SH-SY5Y (cell line): ENCODE measurements around the gene RNF133.

ENCODE experiments used
- GATA2 ChIP-seq: IDR thresholded peaks from 2 replicates; pipeline ENCODE4 v1.6.1; 2011; ENCODE audit warnings: mild to moderate bottlenecking, low read depth, low read length
- GATA3 ChIP-seq: IDR thresholded peaks from 2 replicates; pipeline ENCODE4 v1.6.1; 2011; ENCODE audit warnings: low read depth, mild to moderate bottlenecking, low read length, moderate library complexity

RNF133 gene, protein sequence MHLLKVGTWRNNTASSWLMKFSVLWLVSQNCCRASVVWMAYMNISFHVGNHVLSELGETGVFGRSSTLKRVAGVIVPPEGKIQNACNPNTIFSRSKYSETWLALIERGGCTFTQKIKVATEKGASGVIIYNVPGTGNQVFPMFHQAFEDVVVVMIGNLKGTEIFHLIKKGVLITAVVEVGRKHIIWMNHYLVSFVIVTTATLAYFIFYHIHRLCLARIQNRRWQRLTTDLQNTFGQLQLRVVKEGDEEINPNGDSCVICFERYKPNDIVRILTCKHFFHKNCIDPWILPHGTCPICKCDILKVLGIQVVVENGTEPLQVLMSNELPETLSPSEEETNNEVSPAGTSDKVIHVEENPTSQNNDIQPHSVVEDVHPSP

DNA sequence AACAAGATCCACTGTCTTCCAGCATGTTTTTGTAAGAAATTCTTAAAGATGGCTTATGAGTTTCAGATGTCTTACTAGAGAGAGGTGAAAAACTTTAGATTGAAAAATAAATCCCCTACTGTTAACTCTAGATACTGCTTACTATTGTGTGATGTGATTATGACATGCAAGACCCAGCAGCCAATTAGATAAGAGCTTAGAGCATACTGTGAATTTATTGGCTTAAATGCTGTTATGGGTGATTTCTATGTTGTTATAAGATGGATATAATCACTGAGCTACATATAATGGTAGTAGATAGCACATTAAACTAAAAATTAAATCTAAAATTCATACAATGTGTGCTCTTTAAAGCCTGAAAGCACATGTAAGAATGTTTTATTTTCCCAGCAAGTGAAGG lies at the start of gene RNF133:
RNF133 (minus strand) TSS at position 101 of the 400 bp plus-strand sequence. CDS start 199 bp downstream, outside the sequence.
- no peak for TF ChIP-seq GATA2
- no peak for TF ChIP-seq GATA3

DNA sequence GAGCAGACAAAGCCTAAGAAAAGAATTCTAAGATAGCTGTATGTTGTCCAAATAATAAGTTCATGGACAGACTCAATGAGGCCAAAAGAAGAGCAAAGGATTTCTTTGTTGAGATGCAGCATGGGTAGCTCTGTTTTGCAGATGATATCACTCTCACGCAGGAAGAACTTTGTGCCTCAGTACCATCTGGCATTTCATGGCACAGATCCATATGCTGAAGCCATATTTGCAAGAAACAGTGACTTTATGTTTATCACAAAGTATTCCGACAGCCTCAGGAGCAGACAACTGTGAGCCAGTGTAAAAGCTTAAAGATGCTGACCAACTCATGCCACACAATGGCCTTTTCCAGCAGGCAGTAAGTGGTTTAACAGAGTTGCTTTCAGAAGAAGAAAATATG lies 49.3 kb upstream of the RNF133 start:
- no peak for TF ChIP-seq GATA3
- no peak for TF ChIP-seq GATA2

- no peak for TF ChIP-seq GATA3
Observed at GRCh38 chr7:122746948-122747347, 48.0 kb upstream of the RNF133 start.

- no peak for TF ChIP-seq GATA3
- no peak for TF ChIP-seq GATA2
Observed at GRCh38 chr7:122743211-122743610, 44.3 kb upstream of the RNF133 start.

DNA sequence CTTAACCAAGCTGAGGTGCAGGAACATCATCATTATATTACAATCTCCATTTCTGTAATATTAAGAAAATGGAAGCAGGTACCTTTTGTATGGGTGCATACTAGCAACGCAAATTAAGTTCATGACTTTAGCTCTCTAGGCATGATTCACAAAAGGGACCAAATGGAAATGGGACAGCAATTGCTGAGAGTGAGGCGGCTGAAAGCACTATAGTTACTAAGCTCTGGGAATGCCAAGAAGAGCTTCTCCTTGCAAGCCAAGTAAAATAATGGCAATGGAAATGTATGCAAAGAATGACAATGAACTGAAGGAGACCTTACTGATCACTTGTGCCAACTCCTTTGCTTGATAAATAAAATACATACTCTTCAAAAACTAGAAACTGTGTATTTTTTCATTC lies 40.0 kb upstream of the RNF133 start:
- no peak for TF ChIP-seq GATA2
- no peak for TF ChIP-seq GATA3

DNA sequence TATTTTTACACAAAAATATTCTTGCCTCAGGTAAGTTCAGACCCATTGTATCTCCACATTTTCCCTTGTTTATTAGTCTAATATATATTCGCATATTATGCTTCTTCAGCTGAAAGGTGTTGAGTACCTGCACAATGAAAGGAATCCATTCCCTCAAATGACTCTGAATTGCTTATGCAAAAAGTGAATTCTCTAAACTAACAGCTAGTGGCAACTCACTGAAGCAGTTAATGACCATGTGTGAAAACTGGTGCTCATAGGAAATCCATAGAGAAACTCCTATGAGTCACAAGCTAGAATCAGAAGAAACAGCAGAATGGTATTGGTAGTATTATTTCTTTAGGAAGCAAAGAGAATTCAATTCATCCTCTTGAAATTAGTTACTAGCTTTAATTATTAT lies 37.3 kb upstream of the RNF133 start:
- TF ChIP-seq GATA2 (no peak), GATA3 (no peak)

DNA sequence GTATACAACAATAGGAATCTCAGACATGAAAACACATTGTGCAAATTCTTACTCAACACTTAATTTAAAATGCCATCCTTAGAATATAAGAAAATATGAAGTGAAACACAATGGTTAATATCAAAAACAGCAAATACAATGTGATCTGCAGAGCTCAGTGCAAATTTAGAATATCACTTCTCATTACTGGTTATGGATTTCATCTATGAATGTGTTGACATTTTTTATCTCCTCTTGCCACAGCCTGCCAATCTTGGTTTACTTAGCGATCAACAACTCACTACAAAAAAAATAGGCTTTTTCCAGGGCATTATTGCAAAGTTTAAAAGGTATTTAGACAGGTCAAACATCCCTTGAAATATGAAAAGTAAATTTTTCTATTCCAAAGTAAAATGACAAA lies 28.8 kb upstream of the RNF133 start:
- no peak for TF ChIP-seq GATA2
- no peak for TF ChIP-seq GATA3

GRCh38 chr7:122727354-122727753 lies 28.4 kb upstream of the RNF133 start:
- no peak for TF ChIP-seq GATA2
- no peak for TF ChIP-seq GATA3

GRCh38 chr7:122726881-122727280 lies 28.0 kb upstream of the RNF133 start:
- TF ChIP-seq GATA2 = no peak
- no peak for TF ChIP-seq GATA3

GRCh38 chr7:122724366-122724765 lies 25.4 kb upstream of the RNF133 start:
- TF ChIP-seq GATA3 (no peak), GATA2 (no peak)

DNA sequence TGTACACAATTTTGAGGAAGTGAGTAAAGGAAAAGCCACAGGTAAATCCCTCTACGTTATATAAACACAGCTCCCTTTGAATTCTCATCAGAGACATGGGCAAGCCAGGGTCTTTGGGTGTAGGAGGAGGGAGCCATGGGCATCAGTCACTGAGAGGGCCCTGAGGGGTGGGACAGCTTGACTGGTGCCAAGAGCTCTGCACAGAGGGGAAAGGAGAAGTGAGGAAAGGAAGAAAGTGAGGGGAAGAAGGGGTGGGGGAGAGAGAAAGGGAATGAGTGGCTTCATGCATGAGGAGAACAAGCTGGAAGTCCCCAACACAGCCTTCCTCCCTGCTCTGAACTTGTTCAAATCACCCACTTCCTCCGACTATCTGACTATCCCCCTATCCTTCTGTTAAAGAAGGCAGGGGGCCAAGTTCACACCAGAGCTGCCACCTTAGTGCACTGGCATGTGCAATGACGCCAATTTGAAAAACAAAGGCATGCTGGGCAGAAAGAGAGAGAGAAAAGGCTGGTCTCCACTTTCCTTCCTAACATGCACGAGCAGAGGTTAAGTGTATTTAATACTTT lies 20.2 kb upstream of the RNF133 start:
- TF ChIP-seq GATA2 (no peak), GATA3 (no peak)

DNA sequence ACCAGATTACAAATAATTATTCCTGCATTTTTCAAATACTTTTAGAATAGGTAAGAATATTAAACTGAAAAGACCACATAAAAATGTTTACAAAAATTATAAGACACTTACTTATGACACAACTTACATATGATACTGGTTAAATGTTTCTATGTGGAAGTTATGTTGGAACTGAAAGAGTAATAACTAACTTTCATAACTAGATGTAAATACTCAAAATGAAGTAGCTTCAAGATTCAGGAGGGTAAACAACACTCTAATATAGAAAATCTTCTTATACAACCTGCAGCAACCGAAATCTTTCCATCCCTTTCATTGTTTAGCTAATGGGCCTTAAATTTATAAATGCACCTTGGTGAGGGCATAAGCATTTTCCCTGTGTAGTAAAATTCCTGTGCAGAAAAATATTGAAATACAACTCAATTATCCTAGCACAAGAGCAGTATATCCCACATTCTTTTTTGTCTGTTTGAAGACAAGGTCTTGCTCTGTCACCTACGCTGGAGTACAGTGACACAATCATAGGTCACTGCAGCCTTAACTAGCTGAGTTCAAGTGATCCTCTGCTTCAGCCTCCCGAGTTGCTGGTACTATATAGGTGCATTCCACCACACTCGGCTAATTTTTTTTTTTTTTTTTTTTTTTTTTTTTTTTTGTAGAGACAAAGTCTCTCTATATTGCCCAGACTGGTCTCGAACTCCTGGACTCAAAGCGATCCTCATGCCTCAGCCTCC lies 18.6 kb upstream of the RNF133 start:
- no peak for TF ChIP-seq GATA3
- TF ChIP-seq GATA2 = no peak

GRCh38 chr7:122715183-122715582 lies 16.3 kb upstream of the RNF133 start:
- TF ChIP-seq GATA3 (no peak), GATA2 (no peak)

- no peak for TF ChIP-seq GATA3
- TF ChIP-seq GATA2 = no peak
Observed at GRCh38 chr7:122710916-122711315, 12.0 kb upstream of the RNF133 start.
